Measurements from ENCODE around the gene POU3F1.
A peak's percentile ranks its signal among the peaks of the same experiment; 100 is the strongest.
"Not testable (repeated sequence)": the region's sequence is repeated elsewhere in the genome, so short reads cannot be mapped to it uniquely, and the experiment has no call there.

Gene POU3F1

DNA sequence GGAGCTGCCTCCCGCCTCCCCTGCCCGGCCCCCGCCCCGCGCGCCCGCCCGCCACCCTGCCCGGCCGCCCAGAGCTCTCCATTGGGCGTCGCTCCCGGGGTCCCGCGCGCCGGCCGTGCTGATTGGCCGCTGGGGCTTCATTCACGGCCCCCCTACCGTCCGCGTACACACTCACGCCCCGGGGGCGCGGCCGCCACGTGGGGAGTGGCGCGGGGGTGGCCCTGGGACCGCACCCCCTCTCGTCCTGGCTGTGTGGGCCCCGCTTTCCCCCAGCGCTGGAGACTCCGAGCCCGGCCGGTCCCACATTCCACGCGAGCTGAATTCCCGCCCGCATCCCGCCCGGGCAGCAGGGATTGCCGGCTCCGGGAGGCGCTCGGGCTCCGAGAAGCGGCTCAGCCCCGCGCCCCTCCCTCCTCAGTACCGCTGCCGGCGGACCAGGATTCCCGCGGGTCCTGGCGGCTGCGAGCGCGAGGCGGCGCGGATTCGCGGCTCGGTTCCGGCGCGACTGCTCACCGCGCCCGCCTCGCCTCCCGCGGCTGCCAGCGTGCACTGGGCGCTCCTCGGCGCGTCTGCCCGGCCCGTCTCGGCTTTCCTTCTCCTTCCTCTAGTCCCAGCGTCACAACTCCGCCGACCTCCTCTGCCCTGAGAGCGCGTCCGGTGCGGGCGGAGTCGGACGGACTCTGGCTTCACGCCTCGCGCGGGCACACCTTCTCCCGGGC is 450 bp upstream of the POU3F1 start:
- DNase-seq: peak; percentile 64 to 82 (median 70)

DNA sequence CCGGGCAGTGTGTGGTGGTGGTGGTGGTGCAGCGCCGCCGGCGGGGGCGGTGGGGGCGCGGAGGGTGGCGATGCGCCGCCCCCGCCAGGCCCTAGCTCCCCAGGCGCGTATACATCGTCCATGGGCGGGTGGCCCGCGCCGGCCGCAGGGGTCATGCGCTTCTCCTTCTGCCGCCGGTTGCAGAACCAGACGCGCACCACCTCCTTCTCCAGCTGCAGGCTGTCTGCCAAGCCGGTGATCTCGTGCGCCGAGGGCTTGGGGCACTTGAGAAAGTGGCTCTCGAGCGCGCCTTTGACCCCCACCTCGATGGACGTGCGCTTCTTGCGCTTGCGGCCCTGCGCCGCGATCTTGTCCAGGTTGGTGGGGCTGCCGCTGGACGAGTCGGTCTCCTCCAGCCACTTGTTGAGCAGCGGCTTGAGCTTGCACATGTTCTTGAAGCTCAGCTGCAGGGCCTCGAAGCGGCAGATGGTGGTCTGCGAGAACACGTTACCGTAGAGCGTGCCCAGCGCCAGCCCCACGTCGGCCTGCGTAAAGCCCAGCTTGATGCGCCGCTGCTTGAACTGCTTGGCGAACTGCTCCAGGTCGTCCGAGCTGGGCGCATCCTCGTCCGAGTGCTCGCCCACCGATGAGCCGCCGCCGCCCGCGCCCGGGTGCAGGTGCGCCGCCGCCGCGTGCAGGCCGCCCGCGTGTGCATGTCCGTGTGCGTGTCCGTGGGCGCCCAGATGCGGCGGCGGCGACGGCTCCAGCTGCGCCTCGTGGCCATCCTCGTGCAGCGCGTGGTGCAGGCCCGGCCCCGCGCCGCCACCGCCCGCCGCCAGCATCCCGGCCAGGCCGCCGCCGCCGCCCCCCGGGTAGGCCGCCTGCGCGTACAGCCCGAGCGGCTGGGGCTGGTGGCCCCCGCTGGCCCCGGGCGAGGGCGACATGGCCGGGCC is 926 bp downstream of the POU3F1 start:
- peak in 1 of 5 experiments; percentile 40 for DNase-seq

DNA sequence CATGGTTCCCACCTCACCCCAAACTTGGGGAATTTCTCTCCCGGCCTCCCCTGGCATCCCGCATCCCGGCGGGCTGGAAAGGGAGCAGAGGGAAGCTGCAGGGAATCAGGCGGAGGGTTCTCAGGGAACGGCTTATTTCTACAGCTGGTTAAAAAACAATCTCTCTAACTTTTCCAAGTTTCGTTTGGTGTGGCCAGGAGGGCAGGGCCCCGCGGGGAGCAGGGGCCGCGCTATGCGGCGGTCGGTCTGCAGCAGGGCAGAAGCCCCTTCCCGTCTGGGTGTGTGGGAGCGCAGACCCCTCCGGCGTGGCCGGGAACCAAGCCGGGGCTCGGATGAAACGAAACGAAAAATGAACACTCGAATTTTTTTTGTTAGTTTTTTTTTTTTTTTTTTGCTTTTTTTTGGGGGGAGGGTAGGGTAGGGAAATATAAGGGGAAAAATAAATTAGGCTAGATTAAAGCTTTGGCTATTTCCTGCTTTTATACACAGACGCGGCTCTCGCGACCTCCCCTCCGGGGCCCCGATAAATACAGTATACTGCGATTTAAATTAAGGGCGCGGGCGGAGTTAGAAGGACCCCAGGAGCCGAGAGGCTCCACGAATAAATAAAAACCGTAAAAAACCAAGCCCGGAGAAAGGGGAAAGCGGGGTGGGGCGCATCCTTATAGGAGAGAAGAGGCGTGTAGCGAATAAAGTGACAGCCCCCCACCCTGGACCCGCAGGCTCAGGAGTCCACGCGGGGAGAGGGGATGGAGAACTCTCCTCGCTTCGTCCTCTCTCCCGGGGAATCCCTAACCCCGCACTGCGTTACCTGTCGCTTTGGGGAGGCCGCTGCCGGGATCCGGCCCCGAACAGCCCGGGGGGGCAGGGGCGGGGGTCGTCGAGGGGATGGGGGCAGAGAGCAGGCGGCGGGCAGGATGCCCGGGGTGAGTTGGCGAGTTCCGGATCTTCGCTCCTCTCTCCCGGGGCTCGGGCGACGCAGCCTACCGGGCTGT is 2.1 kb downstream of the POU3F1 start:
- no peak for DNase-seq

DNA sequence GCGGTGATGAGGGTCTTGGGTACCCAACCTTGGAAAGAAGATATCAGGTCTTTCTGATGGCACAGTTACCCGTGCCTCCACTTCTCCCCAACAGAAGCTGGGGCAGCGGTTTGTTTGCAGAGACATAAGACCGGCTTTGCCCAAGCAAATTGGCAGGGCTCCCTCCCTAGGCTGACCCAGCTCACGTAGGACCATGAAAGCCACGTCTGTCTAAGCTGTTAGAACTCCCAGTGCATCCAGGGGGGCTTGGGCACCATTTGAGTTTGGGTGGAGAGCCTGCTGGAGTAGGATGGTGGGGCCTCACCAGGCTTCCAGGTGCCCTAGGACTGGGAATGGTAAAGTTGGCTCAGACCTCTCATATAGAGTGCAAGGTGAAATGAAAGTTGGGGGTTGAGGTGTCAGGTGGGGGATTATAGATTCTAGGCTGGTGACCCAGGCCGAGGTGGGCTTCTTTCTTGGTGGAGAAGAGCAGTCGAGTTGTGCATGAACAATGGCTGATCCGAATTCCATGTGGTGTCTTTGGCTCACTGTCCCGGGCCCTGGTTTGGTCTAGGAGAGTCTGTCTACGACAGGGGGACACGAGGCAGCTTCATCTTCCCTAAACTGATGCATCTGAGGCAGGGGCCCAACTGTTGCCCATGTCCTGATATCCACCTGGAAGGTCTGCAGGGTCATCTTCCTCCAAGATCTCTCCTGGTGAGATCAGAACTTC is 3.4 kb downstream of the POU3F1 start:
- DNase-seq: no peak

DNA sequence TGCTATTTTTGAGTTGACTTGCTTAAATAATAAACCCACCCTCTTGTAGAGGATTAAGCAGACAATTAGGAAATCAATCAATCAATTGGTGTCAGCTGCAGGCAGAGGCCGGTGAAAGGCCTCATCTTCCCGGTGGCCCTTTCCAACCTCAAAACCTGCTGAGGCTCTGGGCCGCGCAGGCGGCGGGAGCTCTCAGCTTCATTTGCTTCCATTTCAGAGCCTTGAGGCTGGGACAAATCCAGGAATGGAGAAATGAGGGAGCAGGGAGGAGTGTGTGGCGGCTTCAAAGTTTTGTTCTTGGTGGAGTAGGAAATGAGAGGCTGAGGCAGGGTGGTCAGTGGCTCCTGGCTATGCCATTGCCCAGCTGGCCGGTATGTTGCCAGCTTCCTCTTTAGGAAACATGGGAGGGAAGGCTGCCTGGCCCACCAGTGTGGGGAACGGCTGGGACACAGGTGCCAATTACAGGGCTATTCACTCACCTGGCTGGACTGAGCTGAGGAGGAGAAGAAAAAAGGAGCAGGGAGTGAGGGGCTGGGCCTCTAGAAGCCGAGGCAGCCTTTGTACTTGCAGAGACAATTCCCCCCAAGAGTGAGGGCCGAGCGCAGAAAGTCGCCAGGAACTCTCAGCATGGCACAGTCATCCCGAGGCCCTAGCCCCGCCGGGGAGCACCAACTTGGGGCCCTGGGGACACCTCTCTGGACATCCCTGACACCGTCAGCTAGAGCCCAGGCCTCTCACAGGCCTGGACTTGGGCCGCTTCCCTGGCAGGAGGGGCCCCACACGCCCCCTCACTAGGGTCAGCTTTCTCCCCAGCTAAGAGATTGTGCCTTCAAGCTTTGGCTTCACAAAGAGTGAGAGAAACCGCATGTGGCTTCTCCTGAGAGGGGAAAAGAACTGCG is 4.4 kb downstream of the POU3F1 start:
- DNase-seq: no peak

DNA sequence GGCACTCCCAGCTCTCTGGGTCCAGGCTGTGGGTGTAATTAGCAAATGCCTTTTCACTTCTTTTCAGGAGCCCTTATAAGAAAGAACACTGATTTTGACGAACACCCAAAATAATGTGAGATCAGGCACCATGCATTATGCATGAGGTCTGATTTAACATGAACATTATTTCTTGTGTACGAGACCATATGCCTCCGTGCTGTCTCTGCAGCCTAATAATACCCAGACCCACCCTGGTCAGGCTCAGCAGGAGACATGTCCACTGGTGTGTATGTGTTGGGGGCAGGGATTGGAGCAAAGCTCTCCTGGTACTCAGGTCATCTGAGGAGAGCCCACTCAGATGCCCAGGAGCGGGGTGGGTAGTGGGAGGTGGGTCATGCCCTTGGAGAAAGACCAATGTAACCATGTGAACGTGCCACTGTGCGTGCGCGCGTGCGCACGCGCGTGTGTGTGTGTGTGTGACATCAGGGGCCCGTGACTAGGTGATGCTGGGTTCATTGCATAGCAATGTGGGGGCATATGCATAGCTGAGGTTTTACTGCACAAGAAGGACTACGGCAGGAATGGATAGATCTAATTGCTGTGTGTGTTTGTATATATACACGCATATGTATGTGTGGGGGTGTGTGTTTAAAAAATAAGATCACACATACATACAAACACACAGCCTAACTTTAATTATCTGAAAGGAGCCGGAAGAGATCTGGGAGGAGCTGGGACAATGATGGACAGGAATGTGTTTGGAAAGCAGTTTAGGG is 7.1 kb downstream of the POU3F1 start:
- DNase-seq: no peak

DNA sequence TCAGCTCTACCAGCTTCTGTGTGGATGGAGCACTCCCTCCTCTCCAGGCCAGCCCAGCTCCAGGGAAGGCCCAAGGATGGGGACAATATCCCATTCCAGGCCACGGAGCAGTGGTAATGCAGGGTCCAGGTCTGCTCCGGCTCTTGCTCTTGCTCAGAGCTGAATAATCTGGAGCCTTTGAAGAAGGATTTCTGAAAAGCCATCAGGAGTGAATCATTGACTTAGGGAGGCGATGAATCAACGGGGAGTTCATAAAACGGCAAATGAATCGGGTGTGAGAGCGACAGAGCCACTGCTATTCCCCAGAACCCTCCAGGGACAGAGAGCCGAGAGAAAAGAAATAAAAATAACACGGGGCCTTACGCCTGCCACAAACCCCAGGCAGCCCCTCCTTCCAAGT is 7.7 kb downstream of the POU3F1 start:
- DNase-seq: no peak

DNA sequence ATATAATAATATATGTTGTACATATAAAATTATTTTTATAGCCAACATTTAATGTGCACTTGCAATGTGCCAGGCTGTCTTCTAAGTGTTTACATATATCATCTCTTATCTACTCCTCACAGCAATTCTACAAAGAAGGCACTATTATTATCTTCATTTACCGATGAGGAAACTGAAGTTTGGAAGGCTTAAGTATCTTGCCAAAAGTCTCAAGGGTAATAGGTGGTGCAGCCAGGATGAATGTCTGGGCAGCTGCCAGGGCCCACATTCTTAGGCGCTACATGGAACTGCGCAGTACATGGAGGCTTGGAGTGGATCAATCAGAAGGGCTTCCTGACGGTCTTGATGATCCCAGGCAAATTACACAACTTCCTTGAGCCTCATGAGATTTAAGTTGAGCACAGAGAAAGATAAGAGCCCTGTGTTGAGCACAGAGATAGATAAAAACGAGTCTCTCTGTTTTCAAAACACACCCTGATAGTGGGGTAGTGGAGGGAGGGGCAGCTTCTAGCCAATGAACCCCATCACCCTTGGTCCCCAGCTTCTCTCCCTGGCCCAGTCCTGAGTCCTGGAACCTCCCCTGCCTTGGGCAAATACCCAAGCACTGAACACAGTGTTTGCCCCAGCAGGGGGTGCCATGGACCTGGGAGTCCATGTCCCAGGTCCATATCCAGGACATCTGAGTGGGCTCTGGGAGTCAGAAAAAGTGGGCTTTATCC is 9.2 kb downstream of the POU3F1 start:
- DNase-seq: no peak

DNA sequence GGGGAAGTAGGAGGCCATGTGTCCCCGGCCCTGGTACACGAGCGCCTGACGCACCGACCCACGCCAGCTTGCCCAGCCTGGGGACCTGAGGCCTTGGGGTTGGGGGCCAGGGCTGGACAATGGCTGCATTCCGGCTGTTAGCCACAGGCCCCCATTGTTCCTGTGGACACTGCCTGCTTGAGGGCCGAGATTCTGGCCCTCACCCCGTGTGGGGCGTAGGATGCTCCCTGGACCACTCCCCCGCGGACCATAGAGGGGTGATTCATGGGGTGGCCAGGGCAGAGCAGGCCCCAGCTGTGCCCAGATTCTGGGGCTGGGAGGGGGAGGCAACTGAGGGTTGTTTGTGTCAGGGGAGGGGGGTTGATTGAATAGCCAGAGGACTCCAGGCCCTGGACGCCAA is 11.7 kb downstream of the POU3F1 start:
- DNase-seq: no peak

DNA sequence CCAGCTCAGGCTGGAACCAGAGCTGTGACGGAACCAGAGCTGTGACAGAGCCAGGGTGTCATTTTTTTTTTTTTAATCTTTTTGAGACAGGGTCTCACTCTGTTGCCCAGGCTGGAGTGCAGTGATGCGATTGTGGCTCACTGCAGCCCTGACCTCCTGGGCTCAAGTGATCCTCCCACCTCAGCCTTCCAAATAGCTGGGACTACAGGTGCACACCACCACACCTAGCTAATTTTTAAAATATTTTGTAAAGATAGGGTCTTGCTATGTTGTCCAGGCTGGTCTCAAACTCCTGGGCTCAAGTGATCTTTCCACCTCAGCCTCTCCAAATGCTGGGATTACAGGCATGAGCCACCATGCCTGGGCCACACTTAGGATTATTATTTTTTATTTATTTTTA is 13.6 kb downstream of the POU3F1 start:
- not testable (repeated sequence) for DNase-seq

DNA sequence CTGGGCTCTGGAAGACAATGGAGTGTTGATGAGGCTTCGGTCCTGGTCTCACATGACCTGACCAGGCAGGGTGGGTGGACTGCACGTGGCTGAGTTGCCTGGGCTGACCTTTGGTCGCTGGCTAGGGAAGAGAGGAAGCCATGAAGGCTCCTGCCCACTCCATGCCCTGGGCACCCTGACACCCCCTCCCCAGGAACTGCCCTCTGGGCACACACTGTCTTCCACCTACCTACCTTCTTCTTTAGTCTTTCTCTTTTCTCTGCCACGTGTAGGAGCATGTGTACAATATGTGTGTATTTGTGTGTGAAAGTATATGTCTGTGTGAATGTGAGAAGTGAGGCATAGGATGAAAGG is 15.1 kb downstream of the POU3F1 start:
- no peak for DNase-seq

DNA sequence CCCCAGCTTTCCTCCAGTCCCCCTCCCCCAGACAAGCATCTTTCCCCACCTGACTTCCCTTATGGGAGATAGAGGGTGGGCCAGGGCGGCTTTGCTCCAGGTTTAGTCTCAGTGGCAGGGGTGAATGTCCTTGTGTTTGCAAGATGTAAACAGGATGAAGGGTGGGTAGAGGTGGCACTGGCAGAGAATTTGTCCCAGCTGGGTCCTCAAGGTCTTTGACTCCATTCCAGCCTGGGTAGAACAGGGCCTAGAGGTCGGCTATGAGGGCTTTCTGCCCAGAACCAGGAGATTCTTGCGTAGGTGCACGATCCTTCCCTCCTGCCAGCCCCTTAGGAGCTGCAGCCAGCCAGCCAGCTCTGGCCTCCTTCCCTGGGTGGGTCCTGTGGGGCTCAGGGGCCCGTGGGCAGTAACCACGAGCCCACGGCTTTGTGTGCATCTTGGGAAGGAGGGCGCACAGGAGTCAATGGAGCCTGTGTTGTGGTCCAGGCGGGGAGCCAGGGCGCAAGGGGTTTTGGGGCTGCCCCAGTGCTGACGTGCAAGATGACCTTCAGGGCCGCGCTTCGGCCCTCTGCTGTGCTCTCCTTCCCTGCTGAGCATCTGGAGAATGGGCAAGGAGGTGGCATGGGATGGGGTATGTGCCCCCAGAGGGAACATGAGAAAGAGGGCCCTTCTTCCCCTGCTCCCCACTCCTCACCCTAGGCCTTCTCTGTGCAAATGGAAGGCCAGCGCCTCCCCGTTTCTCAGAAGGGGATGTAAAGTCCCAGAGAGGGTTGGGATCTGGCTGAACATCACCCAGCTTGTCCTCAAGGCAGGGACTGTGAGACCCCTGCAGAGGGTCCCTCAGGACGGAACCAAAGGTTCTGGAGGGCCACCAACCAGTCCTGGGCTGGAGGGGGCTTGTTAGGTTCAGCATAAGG is 15.7 kb downstream of the POU3F1 start:
- DNase-seq: peak in 1 of 5 experiments; percentile 73

DNA sequence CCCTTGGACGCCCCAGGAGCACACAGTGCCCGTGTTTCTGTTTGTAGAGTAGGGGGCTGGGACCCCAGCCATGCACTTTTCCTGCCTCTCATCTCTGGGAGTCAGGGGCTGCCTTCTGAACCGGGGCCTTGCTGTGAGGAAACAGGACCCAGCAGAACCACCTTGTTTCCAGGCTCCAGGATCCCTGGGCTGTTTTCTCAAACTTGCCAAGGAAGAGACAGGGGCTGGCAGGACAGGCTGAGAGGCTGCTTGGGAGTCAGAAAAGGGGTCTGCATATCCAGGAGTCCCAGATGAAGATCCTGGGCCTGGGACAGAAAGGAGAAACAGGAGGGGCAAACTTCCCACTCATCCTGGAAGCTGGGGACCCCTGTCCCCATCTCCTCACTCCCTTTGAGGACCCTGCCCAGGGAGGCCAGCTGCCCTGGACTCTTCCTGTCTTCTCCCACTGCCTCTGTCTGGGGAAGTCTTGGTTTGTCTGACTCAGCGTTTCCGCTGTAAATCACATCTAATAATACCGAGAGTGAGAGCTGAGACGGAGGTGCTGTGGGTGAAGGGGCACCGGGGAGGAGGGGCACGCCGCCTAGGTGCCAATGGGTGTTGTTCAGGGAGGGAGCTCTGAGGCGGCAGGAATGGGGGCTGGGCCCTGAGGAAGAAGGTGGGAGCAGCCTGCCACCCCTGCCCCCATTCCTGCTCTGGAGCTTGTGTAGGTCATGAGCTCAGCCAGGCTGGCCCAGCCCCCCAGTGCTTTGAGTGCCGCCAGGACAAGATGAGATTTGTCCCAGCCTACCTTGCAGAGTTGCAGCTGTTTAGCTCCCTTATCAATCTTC is 16.7 kb downstream of the POU3F1 start:
- peak in 3 of 5 experiments; percentile 26 to 96 (median 71) for DNase-seq

DNA sequence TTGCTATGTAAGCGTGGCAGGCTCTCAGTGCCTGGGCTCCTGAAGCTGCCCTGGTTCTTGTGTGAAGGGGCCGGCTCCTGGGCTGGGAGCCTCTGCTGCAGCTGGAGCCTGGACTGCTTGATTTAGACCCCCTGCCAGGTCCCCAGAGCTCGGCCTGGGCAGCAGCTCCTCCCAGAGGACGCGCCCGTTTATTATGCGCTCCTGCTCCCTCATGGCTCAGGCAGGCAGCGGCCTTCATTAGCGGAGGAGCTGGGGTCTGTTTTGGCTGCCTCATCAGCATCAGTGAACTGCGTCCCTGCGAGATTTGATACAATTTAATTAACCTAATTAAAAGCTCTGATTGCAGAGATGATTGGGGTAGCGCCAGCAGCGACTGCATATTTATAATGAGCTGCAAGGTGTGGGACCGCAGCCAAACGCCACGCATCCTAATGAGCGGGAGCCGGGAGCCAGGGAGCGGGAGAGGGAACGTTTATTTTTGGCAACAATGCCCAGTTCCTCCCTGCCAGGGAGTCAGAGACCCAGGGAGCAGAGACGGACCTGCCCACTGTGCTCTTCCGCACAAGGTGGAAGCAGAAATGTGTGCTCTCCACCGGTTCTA is 17.4 kb downstream of the POU3F1 start:
- DNase-seq: no peak

DNA sequence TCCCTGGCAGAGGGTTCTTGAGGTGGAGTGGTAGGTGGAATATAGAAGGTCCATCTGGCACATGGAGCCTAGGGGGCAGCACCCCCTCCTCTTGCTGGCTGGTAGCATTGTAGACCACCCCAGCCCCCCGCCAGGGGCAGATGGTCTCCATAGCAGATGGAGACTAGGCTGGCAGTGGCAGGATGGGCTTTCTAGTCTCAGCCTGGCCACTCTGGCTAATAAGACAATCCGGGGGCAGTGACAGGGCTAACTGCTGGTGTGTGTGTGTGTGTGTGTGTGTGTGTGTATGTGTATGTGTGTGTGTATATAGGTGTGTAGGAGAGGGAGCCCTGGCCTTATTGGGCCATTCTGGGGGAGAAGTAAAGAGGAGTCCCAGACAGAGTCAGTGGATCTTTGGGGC is 17.9 kb downstream of the POU3F1 start:
- DNase-seq: peak in 1 of 5 experiments; percentile 42

DNA sequence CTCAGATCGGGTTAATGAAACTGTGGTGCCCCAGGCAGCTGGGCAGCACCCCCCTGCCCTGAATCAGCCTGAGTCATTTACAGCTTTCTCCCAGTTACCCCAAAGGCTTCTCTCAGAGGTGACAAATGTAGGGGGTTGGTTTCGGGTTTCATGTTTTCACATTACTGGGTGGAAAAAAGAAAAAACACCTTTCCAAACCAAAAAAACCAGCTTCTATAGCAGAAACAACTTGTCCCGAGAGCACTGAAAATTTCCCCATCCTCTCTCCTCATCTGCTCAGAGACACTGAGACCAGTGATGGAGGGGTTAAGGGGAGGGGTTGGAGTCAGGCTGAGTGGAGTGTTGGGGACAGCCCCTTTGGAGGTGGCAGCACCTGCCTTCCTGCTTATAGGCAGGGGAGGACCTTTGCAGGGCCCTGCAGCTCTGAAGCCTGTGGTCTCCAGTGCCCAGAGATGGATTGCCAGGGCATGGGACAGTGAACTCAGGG is 18.4 kb downstream of the POU3F1 start:
- peak in 2 of 5 experiments; percentile 70 to 82 for DNase-seq

Data from T-helper 2 cell (primary cell).